Parathyroid adenoma (tissue), 2 donors: ENCODE data around the gene TBC1D22A.

ENCODE experiments used
- H2AFZ ChIP-seq: fragments of 300-600 bp; sonication (generic); one replicate; pipeline ENCODE4 v1.7.0; 2017; ENCODE audit warnings: antibody characterized with exemption, mild to moderate bottlenecking
- H3K27ac ChIP-seq: fragments of 300-600 bp; sonication (generic); one replicate; pipeline ENCODE4 v1.7.0; 2017
- H3K27me3 ChIP-seq: fragments of 300-600 bp; sonication (generic); one replicate; pipeline ENCODE4 v1.7.0; 2017; ENCODE audit warnings: low read length; ENCODE audit not compliant: control insufficient read depth, insufficient read depth
- H3K36me3 ChIP-seq: fragments of 300-600 bp; sonication (generic); one replicate; pipeline ENCODE4 v1.7.0; 2017; ENCODE audit warnings: low read length; ENCODE audit not compliant: control insufficient read depth, insufficient read depth
- H3K4me1 ChIP-seq: fragments of 300-600 bp; sonication (generic); one replicate; pipeline ENCODE4 v1.7.0; 2017; ENCODE audit warnings: control low read depth
- H3K4me2 ChIP-seq: fragments of 300-600 bp; sonication (generic); one replicate; pipeline ENCODE4 v1.7.0; 2017; ENCODE audit warnings: low read length
- H3K4me3 ChIP-seq: fragments of 300-600 bp; sonication (generic); one replicate; pipeline ENCODE4 v1.7.0; 2017; ENCODE audit warnings: low read depth, low read length
- H3K79me2 ChIP-seq: fragments of 300-600 bp; sonication (generic); one replicate; pipeline ENCODE4 v1.7.0; 2017; ENCODE audit warnings: control low read depth
- H3K9ac ChIP-seq: fragments of 300-600 bp; sonication (generic); one replicate; pipeline ENCODE4 v1.7.0; 2017; ENCODE audit warnings: mild to moderate bottlenecking
- H3K9me3 ChIP-seq: fragments of 300-600 bp; sonication (generic); one replicate; pipeline ENCODE4 v1.7.0; 2017; ENCODE audit warnings: low read length; ENCODE audit not compliant: control insufficient read depth
- CTCF ChIP-seq: fragments of 300-600 bp; sonication (generic); IDR thresholded peaks from one replicate; pipeline ENCODE4 v1.7.0; 2017; ENCODE audit warnings: antibody characterized with exemption, mild to moderate bottlenecking
- donor health status: primary hyperparathyroidism.

The TBC1D22A gene

DNA sequence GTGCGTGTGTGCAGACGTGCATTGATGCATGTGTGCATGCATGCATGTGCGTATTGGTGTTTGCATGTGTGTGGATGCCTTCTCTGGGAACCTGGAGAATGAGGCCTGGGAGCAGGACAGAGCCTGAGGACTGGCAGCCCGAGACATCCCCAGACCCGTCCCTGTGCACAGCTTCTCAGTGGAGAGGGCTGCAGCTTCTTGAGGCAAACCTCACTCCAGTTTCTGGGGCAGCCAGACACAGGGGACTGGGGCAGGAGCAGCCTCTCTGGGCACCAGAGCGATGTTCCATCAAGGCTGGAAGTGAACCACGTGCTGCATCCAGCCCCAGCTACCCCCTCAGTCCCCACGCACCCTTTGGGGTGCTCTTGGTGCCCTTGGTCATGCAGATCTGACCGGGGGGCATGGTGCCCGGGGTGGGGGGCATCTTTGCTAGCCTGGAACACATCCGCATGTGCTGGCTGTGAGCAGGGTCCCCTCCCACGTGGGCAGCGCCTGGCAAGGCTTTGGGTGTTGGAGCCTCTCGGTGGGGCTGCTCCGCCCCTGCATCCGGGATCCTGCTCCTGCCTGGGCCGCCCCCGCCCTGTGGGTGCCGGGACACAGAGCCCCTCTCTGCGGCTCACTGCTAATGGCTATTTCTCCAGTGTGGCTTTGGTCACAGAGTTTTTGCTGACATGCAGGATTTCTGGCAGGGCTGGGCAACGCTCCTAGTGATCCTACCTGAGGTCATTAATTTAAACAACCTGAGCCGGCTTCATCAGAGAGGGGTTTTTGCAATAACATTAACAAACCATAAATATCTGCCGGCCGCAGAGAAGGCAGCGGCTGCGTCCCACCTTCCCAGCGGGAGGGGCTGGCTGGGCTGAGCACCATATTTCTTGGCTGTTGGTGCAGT lies 434.7 kb downstream of the TBC1D22A start:
- Histone ChIP-seq H3K9ac (no peak overlapping the region), H3K79me2 (no peaks in the 10 kb centered on the region), H3K4me3 (no peak overlapping the region), H3K27ac (no peak overlapping the region), H3K36me3 (no peaks in the 10 kb centered on the region), H3K9me3 (no peaks in the 10 kb centered on the region), H3K27me3 (no peaks in the 10 kb centered on the region), H3K4me1 (no peaks in the 10 kb centered on the region), H2AFZ (no peak overlapping the region), H3K4me2 (no peak overlapping the region)
- no peak for TF ChIP-seq CTCF

GRCh38 chr22:47197773-47198500 lies 435.5 kb downstream of the TBC1D22A start:
- no peaks in the 10 kb centered on the region for H3K79me2 ChIP-seq

DNA sequence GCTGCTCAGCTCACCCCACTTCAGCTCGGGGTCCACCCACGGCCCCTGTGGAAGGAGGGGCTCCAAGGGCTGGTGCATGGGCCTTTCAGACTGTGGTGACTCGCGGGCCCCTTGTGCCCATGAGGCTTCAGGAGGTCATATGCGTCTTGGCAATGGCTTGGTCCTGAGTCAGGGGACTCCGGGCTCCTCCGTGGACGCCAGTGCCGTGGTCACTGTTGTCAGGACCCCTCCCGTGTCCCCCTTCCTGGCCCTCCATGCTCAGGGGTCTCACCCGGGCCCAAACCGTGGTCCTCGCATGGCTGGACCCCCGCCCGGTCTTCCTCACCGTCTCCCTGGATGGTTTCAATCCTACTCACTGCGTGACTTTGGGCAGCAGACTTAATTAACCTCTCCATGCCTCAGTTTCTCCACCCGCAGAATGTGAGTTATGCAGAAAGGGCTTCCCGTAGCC lies 436.4 kb downstream of the TBC1D22A start:
- H3K36me3 ChIP-seq: no peaks in the 10 kb centered on the region
- H3K27me3 ChIP-seq: no peaks in the 10 kb centered on the region
- no peak for TF ChIP-seq CTCF
- no peak overlapping the region for H3K27ac ChIP-seq
- H3K4me1 ChIP-seq: no peaks in the 10 kb centered on the region
- H3K9ac ChIP-seq: no peak overlapping the region
- H3K4me3 ChIP-seq: no peak overlapping the region
- H3K9me3 ChIP-seq: no peaks in the 10 kb centered on the region
- H2AFZ ChIP-seq: no peak overlapping the region
- H3K79me2 ChIP-seq: no peaks in the 10 kb centered on the region
- H3K4me2 ChIP-seq: no peak overlapping the region

More at GRCh38 chr22:47197773-47198500, 435.5 kb downstream of the TBC1D22A start:
- H3K9me3 ChIP-seq: no peaks in the 10 kb centered on the region
- H2AFZ ChIP-seq: no peak overlapping the region
- no peak overlapping the region for H3K4me2 ChIP-seq
- H3K4me3 ChIP-seq: no peak overlapping the region
- H3K27ac ChIP-seq: no peak overlapping the region
- H3K4me1 ChIP-seq: no peaks in the 10 kb centered on the region
- no peaks in the 10 kb centered on the region for H3K27me3 ChIP-seq
- no peaks in the 10 kb centered on the region for H3K36me3 ChIP-seq
- TF ChIP-seq CTCF: no peak
- H3K9ac ChIP-seq: no peak overlapping the region

- no peak overlapping the region for H3K27ac ChIP-seq
- no peak overlapping the region for H2AFZ ChIP-seq
- H3K27me3 ChIP-seq: no peaks in the 10 kb centered on the region
- H3K36me3 ChIP-seq: no peaks in the 10 kb centered on the region
- H3K4me2 ChIP-seq: no peak overlapping the region
- TF ChIP-seq CTCF: no peak
- H3K9ac ChIP-seq: no peak overlapping the region
- H3K4me3 ChIP-seq: no peak overlapping the region
- no peaks in the 10 kb centered on the region for H3K9me3 ChIP-seq
- no peaks in the 10 kb centered on the region for H3K79me2 ChIP-seq
- no peaks in the 10 kb centered on the region for H3K4me1 ChIP-seq
Measured at GRCh38 chr22:47199261-47199978, 437.0 kb downstream of the TBC1D22A start.
